Activated T-cell treated with anti-CD3 and anti-CD28 coated beads, Interleukin-2, amount 50 U/mL, for 4 hours (primary cell): ENCODE data around the gene YJU2. TPM values are rescaled to one million over a fixed set of nuclear protein-coding genes. Genes with fewer than 3 reads are reported as not detected.
A peak's percentile ranks its signal among the peaks of the same experiment; 100 is the strongest.
"Not testable (repeated sequence)": the region's sequence is repeated elsewhere in the genome, so short reads cannot be mapped to it uniquely, and the experiment has no call there.

Source experiments
- ATAC-seq, 2 donors: fragments of 200-7000 bp; cut with Tn5 transposase; one replicate each; pipeline ENCODE4 v1.10.0; 2021
- DNase-seq: peaks from one replicate; pipeline ENCODE4 v3.0.0-alpha.2; 2020
- H3K27me3 Mint-ChIP-seq: one replicate; pipeline ENCODE4 v1.8.0; 2021; ENCODE audit warnings: low read depth, mixed read lengths
- H3K36me3 Mint-ChIP-seq: one replicate; pipeline ENCODE4 v1.8.0; 2022; ENCODE audit warnings: mixed read lengths; ENCODE audit not compliant: insufficient read depth
- H3K4me1 Mint-ChIP-seq: one replicate; pipeline ENCODE4 v1.8.0; 2021; ENCODE audit warnings: low read depth, mixed read lengths
- H3K4me3 Mint-ChIP-seq: one replicate; pipeline ENCODE4 v1.8.0; 2021; ENCODE audit warnings: mild to moderate bottlenecking, moderate library complexity, mixed read lengths
- H3K9me3 Mint-ChIP-seq: one replicate; pipeline ENCODE4 v1.8.0; 2021; ENCODE audit warnings: mixed read lengths
- total RNA-seq, 3 donors: library from RNA; stranded (reverse); gene quantifications; one replicate each; pipeline ENCODE4 v1.2.1, GENCODE V29; 2021

Gene YJU2
- total RNA-seq, 3 donors from 2014 or later = 59.7 to 60.7 (median 59.9) TPM

GRCh38 chr19:4216846-4217245, 30.0 kb upstream of the YJU2 start:
- DNase-seq (no peak), ATAC-seq (no peak)
- Mint-ChIP-seq H3K9me3 (no peaks in the 10 kb centered on the region), H3K27me3 (no peaks in the 10 kb centered on the region), H3K36me3 (no peaks in the 10 kb centered on the region), H3K4me1 (peaks cover 10% of the 10 kb centered on the region), H3K4me3 (no peak overlapping the region)

GRCh38 chr19:4217429-4218264, 29.2 kb upstream of the YJU2 start:
- ATAC-seq (no peak), DNase-seq (no peak)
- Mint-ChIP-seq H3K27me3 (no peaks in the 10 kb centered on the region), H3K9me3 (no peaks in the 10 kb centered on the region), H3K36me3 (no peaks in the 10 kb centered on the region), H3K4me3 (no peak overlapping the region), H3K4me1 (peaks cover 10% of the 10 kb centered on the region)

GRCh38 chr19:4218523-4218922, 28.4 kb upstream of the YJU2 start:
- H3K4me1 Mint-ChIP-seq = peaks cover 10% of the 10 kb centered on the region
- ATAC-seq, H3K4me3 Mint-ChIP-seq, H3K27me3 Mint-ChIP-seq, H3K9me3 Mint-ChIP-seq, H3K36me3 Mint-ChIP-seq, DNase-seq: not testable (repeated sequence)

GRCh38 chr19:4220188-4220587, 26.7 kb upstream of the YJU2 start:
- H3K4me1 Mint-ChIP-seq = no peaks in the 10 kb centered on the region
- DNase-seq = no peak
- no peaks in the 10 kb centered on the region for H3K27me3 Mint-ChIP-seq
- H3K36me3 Mint-ChIP-seq = no peaks in the 10 kb centered on the region
- ATAC-seq = no peak
- no peak overlapping the region for H3K4me3 Mint-ChIP-seq
- H3K9me3 Mint-ChIP-seq = no peaks in the 10 kb centered on the region

GRCh38 chr19:4224470-4224869, 22.4 kb upstream of the YJU2 start:
- DNase-seq (no peak), ATAC-seq (no peak)
- no peaks in the 10 kb centered on the region for H3K9me3 Mint-ChIP-seq
- H3K27me3 Mint-ChIP-seq = peaks cover 4% of the 10 kb centered on the region
- H3K4me3 Mint-ChIP-seq = no peak overlapping the region
- H3K36me3 Mint-ChIP-seq = no peaks in the 10 kb centered on the region
- peaks cover 3% of the 10 kb centered on the region for H3K4me1 Mint-ChIP-seq

- H3K4me1 Mint-ChIP-seq = peaks cover 7% of the 10 kb centered on the region
- DNase-seq (no peak), ATAC-seq (no peak)
- H3K27me3 Mint-ChIP-seq = peaks cover 5% of the 10 kb centered on the region
- H3K36me3 Mint-ChIP-seq = no peaks in the 10 kb centered on the region
- H3K9me3 Mint-ChIP-seq = no peaks in the 10 kb centered on the region
- H3K4me3 Mint-ChIP-seq = no peak overlapping the region
These were observed 21.0 kb upstream of the YJU2 start for GRCh38 chr19:4225885-4226284.

- H3K4me3 Mint-ChIP-seq = no peak overlapping the region
- ATAC-seq (no peak), DNase-seq (no peak)
- H3K4me1 Mint-ChIP-seq = peaks cover 7% of the 10 kb centered on the region
- H3K27me3 Mint-ChIP-seq = peaks cover 11% of the 10 kb centered on the region
- H3K9me3 Mint-ChIP-seq = no peaks in the 10 kb centered on the region
- no peaks in the 10 kb centered on the region for H3K36me3 Mint-ChIP-seq
These were observed 19.1 kb upstream of the YJU2 start for GRCh38 chr19:4227771-4228170.

GRCh38 chr19:4228765-4229178, 18.1 kb upstream of the YJU2 start:
- no peak for ATAC-seq
- Mint-ChIP-seq H3K36me3 (no peaks in the 10 kb centered on the region), H3K4me1 (peaks cover 7% of the 10 kb centered on the region), H3K4me3 (no peak overlapping the region), H3K9me3 (no peaks in the 10 kb centered on the region), H3K27me3 (peaks cover 15% of the 10 kb centered on the region)
- DNase-seq = no peak

GRCh38 chr19:4229179-4229931, 17.5 kb upstream of the YJU2 start, which contains the start of gene EBI3:
TSS of gene EBI3 (plus strand) at chr19:4229523. CDS start at chr19:4229551, 28 bp downstream.
- Mint-ChIP-seq H3K4me1 (peaks cover 7% of the 10 kb centered on the region), H3K27me3 (peaks cover 15% of the 10 kb centered on the region), H3K9me3 (no peaks in the 10 kb centered on the region), H3K36me3 (no peaks in the 10 kb centered on the region), H3K4me3 (no peak within 1 kb of the TSS)
- peak; percentile 76 to 89 for ATAC-seq
- no peak for DNase-seq

- H3K4me1 Mint-ChIP-seq, H3K9me3 Mint-ChIP-seq, H3K36me3 Mint-ChIP-seq, DNase-seq, ATAC-seq, H3K4me3 Mint-ChIP-seq: not testable (repeated sequence)
- H3K27me3 Mint-ChIP-seq = peaks cover 15% of the 10 kb centered on the region
These were observed 16.6 kb upstream of the YJU2 start for GRCh38 chr19:4230237-4230636.

- not testable (repeated sequence) for H3K9me3 Mint-ChIP-seq, H3K36me3 Mint-ChIP-seq, H3K4me1 Mint-ChIP-seq, DNase-seq, ATAC-seq, H3K4me3 Mint-ChIP-seq
- H3K27me3 Mint-ChIP-seq = peaks cover 13% of the 10 kb centered on the region
These were observed 15.4 kb upstream of the YJU2 start for GRCh38 chr19:4231521-4231920.

GRCh38 chr19:4232139-4232538, 14.7 kb upstream of the YJU2 start:
- not testable (repeated sequence) for H3K9me3 Mint-ChIP-seq, ATAC-seq, H3K4me3 Mint-ChIP-seq, H3K36me3 Mint-ChIP-seq, DNase-seq, H3K4me1 Mint-ChIP-seq
- peaks cover 13% of the 10 kb centered on the region for H3K27me3 Mint-ChIP-seq

GRCh38 chr19:4232614-4233281, 14.1 kb upstream of the YJU2 start:
- Mint-ChIP-seq H3K27me3 (peaks cover 13% of the 10 kb centered on the region), H3K36me3 (no peaks in the 10 kb centered on the region), H3K4me3 (no peak overlapping the region), H3K4me1 (peaks cover 7% of the 10 kb centered on the region), H3K9me3 (no peaks in the 10 kb centered on the region)
- DNase-seq = no peak
- ATAC-seq = no peak

- no peaks in the 10 kb centered on the region for H3K36me3 Mint-ChIP-seq
- H3K4me1 Mint-ChIP-seq = peaks cover 7% of the 10 kb centered on the region
- H3K9me3 Mint-ChIP-seq = no peaks in the 10 kb centered on the region
- H3K4me3 Mint-ChIP-seq = no peak overlapping the region
- ATAC-seq (peak; percentile 33 to 50), DNase-seq (peak; percentile 68)
- H3K27me3 Mint-ChIP-seq = peaks cover 13% of the 10 kb centered on the region
These were observed 13.5 kb upstream of the YJU2 start for GRCh38 chr19:4233282-4233853.
